H1 (cell line): ENCODE results near the gene PANX3. TPM values are rescaled to one million over a fixed set of nuclear protein-coding genes. Genes with fewer than 3 reads are reported as not detected.

ENCODE experiments used
- CTCF ChIA-PET: fragments of 300-600 bp; sonication (Branson Sonifier 250); formaldehyde crosslinking; loops from one replicate; lab custom pipeline; 2021; ENCODE audit not compliant: partially characterized antibody; lab: Charles Lee
- POLR2A ChIA-PET: fragments of 300-600 bp; sonication (Branson Sonifier 250); formaldehyde crosslinking; loops from one replicate; lab custom pipeline; 2021; ENCODE audit warnings: inconsistent platforms; ENCODE audit not compliant: partially characterized antibody; lab: Charles Lee
- DNase-seq, 2 experiments: peaks; one replicate each; pipeline versions ENCODE4 v3.0.0 to v3.0.0-alpha.2; 2010 to 2022; ENCODE audit warnings: low spot score in 2 of 2, low read depth in 1 of 2, mixed read lengths in 1 of 2
- FAIRE-seq: peaks from 2 replicates; lab custom pipeline; 2011; peaks lifted over from hg19 to GRCh38; lab: Jason Lieb, UNC
- H2AFZ ChIP-seq: 2 replicates; pipeline ENCODE4 v1.8.1; 2012; ENCODE audit warnings: low read length, inconsistent platforms
- H2AK5ac ChIP-seq: 2 replicates; pipeline ENCODE4 v1.6.1; 2013; ENCODE audit warnings: low read depth, low read length
- H2BK120ac ChIP-seq: replicated peaks from 2 replicates; pipeline ENCODE3; 2013; ENCODE audit warnings: low read depth, low read length, inconsistent platforms
- H2BK12ac ChIP-seq: 2 replicates; pipeline ENCODE4 v1.6.1; 2013; ENCODE audit warnings: low read depth, low read length
- H2BK15ac ChIP-seq: 2 replicates; pipeline ENCODE4 v1.6.1; 2013; ENCODE audit warnings: low read length
- H2BK20ac ChIP-seq: 2 replicates; pipeline ENCODE4 v1.6.1; 2013; ENCODE audit warnings: low read length
- H2BK5ac ChIP-seq: 2 replicates; pipeline ENCODE4 v1.6.1; 2013; ENCODE audit warnings: low read depth, low read length
- H3K14ac ChIP-seq: 2 replicates; pipeline ENCODE4 v1.6.1; 2013; ENCODE audit warnings: inconsistent platforms; ENCODE audit not compliant: insufficient read length
- H3K18ac ChIP-seq: 2 replicates; pipeline ENCODE4 v1.6.1; 2013; ENCODE audit warnings: low read length; ENCODE audit errors: extremely low read depth
- H3K23ac ChIP-seq: 2 replicates; pipeline ENCODE4 v1.6.1; 2013; ENCODE audit warnings: inconsistent platforms; ENCODE audit not compliant: insufficient read length
- H3K23me2 ChIP-seq: 2 replicates; pipeline ENCODE4 v1.6.1; 2013; ENCODE audit warnings: low read depth, low read length
- H3K27ac ChIP-seq: 2 replicates; pipeline ENCODE4 v1.6.1; 2011; ENCODE audit warnings: low read depth, low read length, inconsistent platforms
- H3K27me3 ChIP-seq, 4 experiments: replicated peaks in 1 of 4; 1 replicate in 1 of 4; 2 replicates in 3 of 4; pipeline versions ENCODE4 v1.6.1 to v1.8.1; 2011 to 2013; ENCODE audit warnings: low read length in 3 of 4, mild to moderate bottlenecking in 3 of 4, inconsistent platforms in 2 of 4, mixed read lengths in 2 of 4, moderate library complexity in 1 of 4; ENCODE audit not compliant: control insufficient read depth in 3 of 4, insufficient read depth in 3 of 4; ENCODE audit errors: extremely low read depth in 1 of 4
- H3K36me3 ChIP-seq, 4 experiments: 2 replicates each; pipeline versions ENCODE4 v1.6.1 to v1.8.1; 2011 to 2013; ENCODE audit warnings: mild to moderate bottlenecking in 4 of 4, low read length in 3 of 4, moderate library complexity in 2 of 4, control low read depth in 1 of 4, inconsistent platforms in 1 of 4; ENCODE audit not compliant: insufficient read depth in 4 of 4, control insufficient read depth in 2 of 4
- H3K4ac ChIP-seq: replicated peaks from 2 replicates; pipeline ENCODE3; 2013; ENCODE audit warnings: low read length, low read depth, mixed read lengths, inconsistent platforms; ENCODE audit not compliant: insufficient read length
- H3K4me1 ChIP-seq, 4 experiments: replicated peaks in 1 of 4; 1 replicate in 1 of 4; 2 replicates in 3 of 4; pipeline versions ENCODE4 v1.6.1 to v1.8.1; 2011 to 2013; ENCODE audit warnings: low read length in 3 of 4, inconsistent platforms in 2 of 4, mixed read lengths in 1 of 4; ENCODE audit not compliant: insufficient read depth in 4 of 4, control insufficient read depth in 3 of 4
- H3K4me2 ChIP-seq, 2 experiments: 2 replicates each; pipeline versions ENCODE4 v1.6.1 to v1.8.1; 2011 to 2013; ENCODE audit warnings: low read depth in 2 of 2, low read length in 2 of 2, control low read depth in 1 of 2, inconsistent platforms in 1 of 2, mild to moderate bottlenecking in 1 of 2; ENCODE audit not compliant: insufficient read depth in 1 of 2
- H3K4me3 ChIP-seq, 4 experiments: fragments of 200-600, 300-600 bp in 1 of 4; sonication (generic), shearing (Covaris generic), sonication (Bioruptor Twin) in 1 of 4; 2 replicates each; pipeline versions ENCODE4 v1.5.1 to v1.8.1; 2011 to 2016; ENCODE audit warnings: low read length in 4 of 4, low read depth in 3 of 4, control low read depth in 2 of 4, inconsistent platforms in 2 of 4, mild to moderate bottlenecking in 2 of 4, mixed read lengths in 1 of 4, moderate library complexity in 1 of 4; ENCODE audit not compliant: insufficient read depth in 2 of 4; ENCODE audit errors: extremely low read depth in 1 of 4
- H3K56ac ChIP-seq: replicated peaks from 2 replicates; pipeline ENCODE3; 2013; ENCODE audit warnings: low read depth, mild to moderate bottlenecking, mixed read lengths, low read length, inconsistent platforms; ENCODE audit not compliant: insufficient read length
- H3K79me1 ChIP-seq: 2 replicates; pipeline ENCODE4 v1.6.1; 2013; ENCODE audit warnings: low read depth, low read length, control low read depth
- H3K79me2 ChIP-seq, 2 experiments: 2 replicates each; pipeline versions ENCODE4 v1.6.1 to v1.8.1; 2012 to 2013; ENCODE audit warnings: low read length in 2 of 2, mild to moderate bottlenecking in 2 of 2, inconsistent platforms in 1 of 2; ENCODE audit not compliant: insufficient read depth in 2 of 2, control insufficient read depth in 1 of 2
- H3K9ac ChIP-seq, 4 experiments: replicated peaks in 1 of 4; 1 replicate in 1 of 4; 2 replicates in 3 of 4; pipeline versions ENCODE4 v1.6.1 to v1.8.1; 2011 to 2013; ENCODE audit warnings: low read depth in 3 of 4, low read length in 3 of 4, control low read depth in 2 of 4, mild to moderate bottlenecking in 2 of 4, moderate library complexity in 2 of 4, inconsistent platforms in 1 of 4; ENCODE audit errors: extremely low read depth in 1 of 4
- H3K9me3 ChIP-seq, 2 experiments: 2 replicates each; pipeline versions ENCODE4 v1.6.1 to v1.8.1; 2012 to 2013; ENCODE audit warnings: mild to moderate bottlenecking in 2 of 2, moderate library complexity in 2 of 2, control low read depth in 1 of 2, inconsistent platforms in 1 of 2, low read depth in 1 of 2, low read length in 1 of 2, mixed read lengths in 1 of 2; ENCODE audit not compliant: insufficient read depth in 2 of 2
- H4K20me1 ChIP-seq, 2 experiments: replicated peaks in 1 of 2; 2 replicates each; pipeline versions ENCODE3 to v1.8.1; 2011 to 2013; ENCODE audit warnings: inconsistent platforms in 2 of 2, low read length in 2 of 2, mild to moderate bottlenecking in 1 of 2; ENCODE audit not compliant: insufficient read depth in 2 of 2, control insufficient read depth in 1 of 2
- H4K5ac ChIP-seq: 2 replicates; pipeline ENCODE4 v1.6.1; 2013; ENCODE audit warnings: low read length, low read depth, mixed read lengths, inconsistent platforms; ENCODE audit not compliant: insufficient read length
- H4K8ac ChIP-seq: 2 replicates; pipeline ENCODE4 v1.8.0; 2013; ENCODE audit warnings: mild to moderate bottlenecking, moderate library complexity, low read length, inconsistent platforms; ENCODE audit not compliant: insufficient read depth; ENCODE audit errors: extremely low read depth
- H4K91ac ChIP-seq: replicated peaks from 2 replicates; pipeline ENCODE3; 2013; ENCODE audit warnings: low read length, mixed read lengths, inconsistent platforms; ENCODE audit not compliant: insufficient read length
- CEBPB ChIP-seq: IDR thresholded peaks from 2 replicates; pipeline ENCODE4 v1.6.1; 2012; ENCODE audit warnings: low read depth, low read length
- HDAC2 ChIP-seq, 2 experiments: fragments of 300-600 bp in 1 of 2; sonication (generic) in 1 of 2; IDR thresholded peaks; 2 replicates each; pipeline ENCODE4 v1.6.1; 2011 to 2012; ENCODE audit warnings: low read depth in 2 of 2, low read length in 2 of 2, mild to moderate bottlenecking in 2 of 2, moderate library complexity in 2 of 2, borderline replicate concordance in 1 of 2, inconsistent platforms in 1 of 2
- RNF2 ChIP-seq: fragments of 200-900, 300-1000 bp; sonication (generic); IDR thresholded peaks from 2 replicates; pipeline ENCODE4 v1.7.1; 2016; ENCODE audit warnings: borderline replicate concordance, low read depth, mild to moderate bottlenecking, antibody characterized with exemption, low read length; ENCODE audit not compliant: poor library complexity, severe bottlenecking; ENCODE audit errors: missing control alignments
- RXRA ChIP-seq: IDR thresholded peaks from 2 replicates; pipeline ENCODE4 v1.6.1; 2011; ENCODE audit warnings: low read depth, mild to moderate bottlenecking, low read length, moderate library complexity; ENCODE audit not compliant: insufficient read depth
- SAP30 ChIP-seq: fragments of 300-600 bp; sonication (generic); IDR thresholded peaks from 2 replicates; pipeline ENCODE4 v1.7.1; 2012; ENCODE audit warnings: low read length, moderate library complexity, mild to moderate bottlenecking, inconsistent platforms; ENCODE audit not compliant: insufficient read depth, insufficient replicate concordance
- SIN3A ChIP-seq, 2 experiments: IDR thresholded peaks in 1 of 2; conservative IDR thresholded peaks in 1 of 2; 2 replicates each; pipeline ENCODE4 v1.6.1; 2011 to 2012; ENCODE audit warnings: low read length in 2 of 2, improper control_type of control experiment in 1 of 2, low read depth in 1 of 2, mild to moderate bottlenecking in 1 of 2
- WGBS, 2 experiments: shearing (Covaris generic) in 1 of 2; methylation state at CpG; one replicate each; pipeline versions ENCODE4 v1.1.6 to v1.1.7; 2013 to 2015; ENCODE audit warnings: low lambda C conversion rate in 2 of 2, mixed read lengths in 2 of 2, inconsistent platforms in 1 of 2, low coverage in 1 of 2, missing lambda C conversion rate in 1 of 2; ENCODE audit not compliant: insufficient replicate concordance in 2 of 2, insufficient coverage in 1 of 2, insufficient read length in 1 of 2; ENCODE audit errors: extremely low coverage in 1 of 2, missing lambda C conversion rate in 1 of 2; 5-methylcytosine and 5-hydroxymethylcytosine counted together
- polyA plus RNA-seq, 7 experiments: library from polyadenylated mRNA; depleted of rRNA in 3 of 7; stranded (reverse) in 5 of 7; unstranded in 2 of 7; fragments of >200 nt in 5 of 7; fragments of 200-250 nt in 2 of 7; gene quantifications; 1 replicate in 5 of 7; 2 replicates in 1 of 7; 4 replicates in 1 of 7; pipeline versions ENCODE4 v1.2.1 to v1.2.3, GENCODE V29; 2011 to 2013; ENCODE audit warnings: missing spikeins in 2 of 7, mixed read lengths in 2 of 7
- total RNA-seq: library from RNA; stranded (reverse); fragmentation: NEBNext Ultra II Directional; extraction: Animal tissue kit (Norgen Biotek cat#: 25700); gene quantifications from 2 replicates; pipeline ENCODE4 v1.2.1, GENCODE V29; 2021

The PANX3 gene
- total and polyA plus RNA-seq, 2 of the 8 experiments (the other 6 are each of a cell fraction or from before 2014, with no cell fraction given) = not detected

- ChIA-PET CTCF (interaction anchor here (0.6 to 8.6 kb wide), 10 partner anchors 9 to 237 kb away, joined by 3 to 69 read pairs (median 3); partner anchors contain the start of gene ESAM), POLR2A (interaction anchor here (1.2 to 2.3 kb wide), 4 partner anchors 9 to 210 kb away, joined by 3 to 7 read pairs (median 5); partner anchors contain the start of gene TBRG1)
- TF ChIP-seq SAP30 (no peak), RXRA (no peak), SIN3A (conservative IDR thresholded peaks at IDR 0.05 in 1 of 2, IDR thresholded peaks at IDR 0.05 in 1 of 2; ENCODE audit: low read depth in 1 of 2, low read length in 2 of 2) (no peak), CEBPB (no peak), RNF2 (no peak), HDAC2 (IDR thresholded peaks at IDR 0.05; ENCODE audit: borderline replicate concordance in 1 of 2, low read depth in 2 of 2, low read length in 2 of 2) (no peak)
- Histone ChIP-seq H3K9ac (no peak overlapping the region), H4K20me1 (no peaks in the 10 kb centered on the region), H3K27me3 (no peaks in the 10 kb centered on the region), H3K79me2 (no peaks in the 10 kb centered on the region), H3K14ac (no peak overlapping the region), H2AFZ (no peak overlapping the region), H3K9me3 (no peaks in the 10 kb centered on the region), H3K18ac (no peak overlapping the region), H3K27ac (no peak overlapping the region), H2BK15ac (no peak overlapping the region), H2BK120ac (no peak overlapping the region), H3K23ac (no peak overlapping the region), H4K8ac (no peak overlapping the region), H3K4me1 (peaks cover 0 to 2% (median 0%) of the 10 kb centered on the region in 4 experiments; a peak in 1 of 7 replicates), H2BK12ac (no peak overlapping the region), H3K4me3 (no peak overlapping the region), H3K36me3 (peaks cover 0 to 14% (median 5%) of the 10 kb centered on the region in 4 experiments; a peak in 5 of 8 replicates), H2BK20ac (no peak overlapping the region), H2BK5ac (no peak overlapping the region), H3K4ac (no peak overlapping the region), H3K23me2 (no peaks in the 10 kb centered on the region; the same call in 1 of the 2 replicates), H3K79me1 (no peaks in the 10 kb centered on the region), H4K91ac (peak overlapping the region; percentile 58), H2AK5ac (no peak overlapping the region), H3K56ac (no peak overlapping the region), H4K5ac (no peak overlapping the region), H3K4me2 (no peak overlapping the region)
- DNase-seq (no peak), FAIRE-seq (no peak)
- 89% methylated on average over 1 of the region's 1 CpG; no CpG with 5 or more reads in 1 of the 2 experiments for WGBS, 2 experiments
These were observed 28.0 kb downstream of the PANX3 start for GRCh38 chr11:124639186-124639585.
